Mucosa of stomach (tissue), 1 donor: ENCODE results near the gene KCNQ2.

Source experiments
- H3K27me3 ChIP-seq: one replicate; pipeline ENCODE4 v1.7.0; 2013; ENCODE audit warnings: mild to moderate bottlenecking, low read length; ENCODE audit not compliant: control insufficient read depth, insufficient read depth
- H3K36me3 ChIP-seq: one replicate; pipeline ENCODE4 v1.7.0; 2013; ENCODE audit warnings: low read length; ENCODE audit not compliant: control insufficient read depth, insufficient read depth
- H3K4me1 ChIP-seq: one replicate; pipeline ENCODE4 v1.7.0; 2013; ENCODE audit warnings: mild to moderate bottlenecking, low read length; ENCODE audit not compliant: control insufficient read depth, insufficient read depth
- H3K4me3 ChIP-seq: one replicate; pipeline ENCODE4 v1.7.0; 2013; ENCODE audit warnings: low read length
- H3K9ac ChIP-seq: one replicate; pipeline ENCODE4 v1.7.0; 2013; ENCODE audit warnings: mild to moderate bottlenecking, low read length, moderate library complexity
- H3K9me3 ChIP-seq: one replicate; pipeline ENCODE4 v1.7.0; 2013; ENCODE audit warnings: mild to moderate bottlenecking, low read length, moderate library complexity; ENCODE audit not compliant: control insufficient read depth
- donor health status: Pancreatic carcinoma.

Gene KCNQ2

GRCh38 chr20:63355781-63356295, 116.6 kb downstream of the KCNQ2 start:
- no peak overlapping the region for H3K4me3 ChIP-seq
- no peaks in the 10 kb centered on the region for H3K4me1 ChIP-seq
- peaks cover 23% of the 10 kb centered on the region for H3K27me3 ChIP-seq
- H3K36me3 ChIP-seq, result no peaks in the 10 kb centered on the region
- no peak overlapping the region for H3K9ac ChIP-seq
- no peaks in the 10 kb centered on the region for H3K9me3 ChIP-seq

- Histone ChIP-seq H3K4me3 (no peak overlapping the region), H3K4me1 (no peaks in the 10 kb centered on the region), H3K36me3 (no peaks in the 10 kb centered on the region), H3K9ac (no peak overlapping the region), H3K27me3 (peaks cover 12% of the 10 kb centered on the region), H3K9me3 (no peaks in the 10 kb centered on the region)
These were observed 117.7 kb downstream of the KCNQ2 start for GRCh38 chr20:63354636-63355350.

- Histone ChIP-seq H3K27me3 (no peaks in the 10 kb centered on the region), H3K9ac (no peak overlapping the region), H3K36me3 (no peaks in the 10 kb centered on the region), H3K9me3 (no peaks in the 10 kb centered on the region), H3K4me3 (no peak overlapping the region), H3K4me1 (no peaks in the 10 kb centered on the region)
These were observed 119.6 kb downstream of the KCNQ2 start for GRCh38 chr20:63352811-63353221.

GRCh38 chr20:63351811-63352591, 120.5 kb downstream of the KCNQ2 start:
- no peak overlapping the region for H3K4me3 ChIP-seq
- no peaks in the 10 kb centered on the region for H3K4me1 ChIP-seq
- H3K27me3 ChIP-seq, result no peaks in the 10 kb centered on the region
- no peak overlapping the region for H3K9ac ChIP-seq
- H3K36me3 ChIP-seq, result no peaks in the 10 kb centered on the region
- H3K9me3 ChIP-seq, result no peaks in the 10 kb centered on the region

- H3K9ac ChIP-seq, result no peak overlapping the region
- H3K36me3 ChIP-seq, result no peaks in the 10 kb centered on the region
- no peaks in the 10 kb centered on the region for H3K27me3 ChIP-seq
- H3K4me3 ChIP-seq, result no peak overlapping the region
- H3K9me3 ChIP-seq, result no peaks in the 10 kb centered on the region
- no peaks in the 10 kb centered on the region for H3K4me1 ChIP-seq
These were observed 121.1 kb downstream of the KCNQ2 start for GRCh38 chr20:63351326-63351700.

GRCh38 chr20:63350597-63351325, 121.7 kb downstream of the KCNQ2 start:
- Histone ChIP-seq H3K4me1 (no peaks in the 10 kb centered on the region), H3K4me3 (no peak overlapping the region), H3K36me3 (no peaks in the 10 kb centered on the region), H3K9ac (no peak overlapping the region), H3K9me3 (no peaks in the 10 kb centered on the region), H3K27me3 (no peaks in the 10 kb centered on the region)
